HepG2 (cell line): ENCODE data around the gene SLC35B1. TPM values are rescaled to one million over a fixed set of nuclear protein-coding genes. Genes with fewer than 3 reads are reported as not detected.

Source experiments
- KIAA2018 ChIP-seq: sonication (generic); formaldehyde crosslinking; IDR thresholded peaks from 2 replicates; pipeline ENCODE4 v1.5.0; 2020; ENCODE audit warnings: mild to moderate bottlenecking, missing genetic modification reagents, borderline replicate concordance
- RBM22 ChIP-seq: fragments of 200-400 bp; formaldehyde crosslinking; optimal IDR thresholded peaks from 2 replicates; pipeline ENCODE3; 2017; ENCODE audit warnings: mild to moderate bottlenecking, low read length, moderate library complexity
- SP5 ChIP-seq: IDR thresholded peaks from 2 replicates; pipeline ENCODE4 v1.6.1; 2016; ENCODE audit warnings: low read depth, borderline replicate concordance
- TGIF2 ChIP-seq: IDR thresholded peaks from 2 replicates; pipeline ENCODE4 v1.6.1; 2016; ENCODE audit warnings: control low read depth, missing compliant biosample characterization
- ZBTB40 ChIP-seq, 2 experiments: fragments of 450-650 bp in 1 of 2; sonication (generic) in 1 of 2; formaldehyde crosslinking in 1 of 2; IDR thresholded peaks; 2 replicates each; pipeline versions ENCODE4 v1.6.1 to v1.8.0; 2016 to 2022; ENCODE audit warnings: antibody characterized with exemption in 1 of 2, mild to moderate bottlenecking in 1 of 2, missing genetic modification reagents in 1 of 2
- ZNF547 ChIP-seq: sonication (generic); formaldehyde crosslinking; IDR thresholded peaks from 2 replicates; pipeline ENCODE4 v1.5.1; 2020; ENCODE audit warnings: mild to moderate bottlenecking, missing genetic modification reagents
- ZNF737 ChIP-seq: sonication (generic); formaldehyde crosslinking; IDR thresholded peaks from 2 replicates; pipeline ENCODE4 v1.5.0; 2020; ENCODE audit warnings: missing genetic modification reagents, mild to moderate bottlenecking, borderline replicate concordance
- polyA plus RNA-seq, 8 experiments: library from polyadenylated mRNA; depleted of rRNA in 3 of 8; stranded (reverse) in 7 of 8; unstranded in 1 of 8; fragments of >200 nt; fragmentation: Illumina TruSeq in 4 of 8; extraction: Trizol in 4 of 8; gene quantifications; 2 replicates each; pipeline versions ENCODE4 v1.2.1 to v1.2.3, GENCODE V29; 2011 to 2016; ENCODE audit warnings: low read depth in 4 of 8, missing spikeins in 1 of 8, mixed read lengths in 1 of 8; ENCODE audit not compliant: insufficient read depth in 1 of 8
- total RNA-seq, 5 experiments: library from RNA; depleted of rRNA; stranded (reverse); fragments of >200 nt; fragmentation: Illumina TruSeq; extraction: Trizol; gene quantifications; 2 replicates each; pipeline ENCODE4 v1.2.3, GENCODE V29; 2016; ENCODE audit warnings: low read depth in 1 of 5
- TF ChIP-seq, protein P1 (sequence below): sonication (generic); formaldehyde crosslinking; IDR thresholded peaks from 2 replicates; pipeline ENCODE4 v1.9.0; 2021; ENCODE audit warnings: missing genetic modification reagents, mild to moderate bottlenecking, borderline replicate concordance

SLC35B1 gene
- total and polyA plus RNA-seq, 2 of the 13 experiments (the other 11 are each of a cell fraction or from before 2014, with no cell fraction given), result 99.6 to 113 TPM

GRCh38 chr17:49677933-49678847 lies 29.6 kb downstream of the SLC35B1 start, which contains the start of gene SPOP (continued):
- TF ChIP-seq KIAA2018 (no peak), TGIF2 (CRISPR knock-in tag) (no peak; the same call in 1 of the 2 replicates), ZNF737 (peak; percentile 55; the same call in 1 of the 2 replicates), ZNF547 (peak; percentile 100), RBM22 (no peak), SP5 (peak; percentile 65; the same call in 1 of the 2 replicates), ZBTB40 (IDR thresholded peaks at IDR 0.05) (no peak), ZBTB40 (CRISPR knock-in tag; IDR thresholded peaks at IDR 0.05) (peak; percentile 90)
- TF ChIP-seq, protein P1, sequence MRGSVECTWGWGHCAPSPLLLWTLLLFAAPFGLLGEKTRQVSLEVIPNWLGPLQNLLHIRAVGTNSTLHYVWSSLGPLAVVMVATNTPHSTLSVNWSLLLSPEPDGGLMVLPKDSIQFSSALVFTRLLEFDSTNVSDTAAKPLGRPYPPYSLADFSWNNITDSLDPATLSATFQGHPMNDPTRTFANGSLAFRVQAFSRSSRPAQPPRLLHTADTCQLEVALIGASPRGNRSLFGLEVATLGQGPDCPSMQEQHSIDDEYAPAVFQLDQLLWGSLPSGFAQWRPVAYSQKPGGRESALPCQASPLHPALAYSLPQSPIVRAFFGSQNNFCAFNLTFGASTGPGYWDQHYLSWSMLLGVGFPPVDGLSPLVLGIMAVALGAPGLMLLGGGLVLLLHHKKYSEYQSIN (CRISPR knock-in tag), result no peak
